Nephron progenitor cell (in vitro differentiated cells): ENCODE results near the gene FAM169A.
"Not testable (repeated sequence)": the region's sequence is repeated elsewhere in the genome, so short reads cannot be mapped to it uniquely, and the experiment has no call there.

Experiments
- DNase-seq: peaks from one replicate; pipeline ENCODE4 v3.0.0; 2021
- H3K27ac Mint-ChIP-seq: 2 replicates; pipeline ENCODE4 v1.8.0; 2021; ENCODE audit warnings: mild to moderate bottlenecking, moderate library complexity, mixed read lengths
- H3K27me3 Mint-ChIP-seq: 2 replicates; pipeline ENCODE4 v1.8.0; 2021; ENCODE audit warnings: mild to moderate bottlenecking, low read depth, mixed read lengths; ENCODE audit not compliant: poor library complexity
- H3K36me3 Mint-ChIP-seq: 2 replicates; pipeline ENCODE4 v1.8.0; 2021; ENCODE audit warnings: low read depth, mixed read lengths
- H3K4me1 Mint-ChIP-seq: 2 replicates; pipeline ENCODE4 v1.8.0; 2021; ENCODE audit warnings: mixed read lengths
- H3K4me3 Mint-ChIP-seq: 2 replicates; pipeline ENCODE4 v1.8.0; 2021; ENCODE audit warnings: mild to moderate bottlenecking, moderate library complexity, mixed read lengths
- H3K9me3 Mint-ChIP-seq: 2 replicates; pipeline ENCODE4 v1.8.0; 2021; ENCODE audit warnings: mild to moderate bottlenecking, moderate library complexity, mixed read lengths
- TF ChIP-seq, protein P1 (sequence below): fragments of 200-600 bp; sonication (generic); IDR thresholded peaks from 2 replicates; pipeline ENCODE4 v1.5.0; 2021; ENCODE audit warnings: antibody characterized with exemption

Gene FAM169A

DNA sequence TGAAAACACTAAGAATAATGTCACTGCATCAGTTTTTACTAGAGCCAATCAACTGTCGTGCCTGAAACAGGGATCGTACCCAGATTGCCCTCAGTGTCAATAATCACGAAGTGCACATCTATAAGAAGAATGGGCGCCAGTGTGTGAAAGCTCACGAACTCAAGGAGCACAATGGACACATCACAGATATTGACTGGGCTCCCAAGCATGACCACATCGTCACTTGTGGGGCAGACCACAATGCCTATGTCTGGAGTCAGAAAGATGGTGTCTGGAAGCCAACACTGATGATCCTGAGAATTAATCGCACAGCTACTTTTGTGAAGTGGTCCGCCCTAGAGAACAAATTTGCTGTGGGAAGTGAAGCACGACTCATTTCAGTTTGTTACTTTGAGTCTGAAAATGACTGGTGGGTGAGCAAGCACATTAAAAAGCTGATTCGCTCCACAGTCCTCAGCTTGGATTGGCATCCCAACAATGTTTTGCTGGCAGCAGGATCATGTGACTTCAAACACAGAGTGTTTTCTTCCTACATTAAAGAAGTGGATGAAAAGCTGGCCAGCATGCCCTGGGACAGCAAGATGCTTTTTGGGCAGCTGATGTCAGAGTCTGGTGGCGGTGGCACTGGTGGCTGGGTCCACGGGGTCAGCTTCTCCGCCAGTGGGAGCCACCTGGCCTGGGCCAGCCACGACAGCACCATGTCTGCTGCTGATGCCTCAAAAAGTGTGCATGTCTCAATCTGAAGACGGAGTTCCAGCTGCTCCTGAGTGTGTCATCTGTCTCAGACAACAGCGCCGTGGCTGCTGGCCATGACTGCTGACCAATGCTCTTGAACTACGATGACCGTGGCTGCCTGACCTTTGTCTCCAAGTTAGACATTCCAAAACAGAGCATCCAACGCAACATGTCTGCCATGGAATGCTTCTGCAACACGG is 66.9 kb downstream of the FAM169A start:
- TF ChIP-seq, protein P1, sequence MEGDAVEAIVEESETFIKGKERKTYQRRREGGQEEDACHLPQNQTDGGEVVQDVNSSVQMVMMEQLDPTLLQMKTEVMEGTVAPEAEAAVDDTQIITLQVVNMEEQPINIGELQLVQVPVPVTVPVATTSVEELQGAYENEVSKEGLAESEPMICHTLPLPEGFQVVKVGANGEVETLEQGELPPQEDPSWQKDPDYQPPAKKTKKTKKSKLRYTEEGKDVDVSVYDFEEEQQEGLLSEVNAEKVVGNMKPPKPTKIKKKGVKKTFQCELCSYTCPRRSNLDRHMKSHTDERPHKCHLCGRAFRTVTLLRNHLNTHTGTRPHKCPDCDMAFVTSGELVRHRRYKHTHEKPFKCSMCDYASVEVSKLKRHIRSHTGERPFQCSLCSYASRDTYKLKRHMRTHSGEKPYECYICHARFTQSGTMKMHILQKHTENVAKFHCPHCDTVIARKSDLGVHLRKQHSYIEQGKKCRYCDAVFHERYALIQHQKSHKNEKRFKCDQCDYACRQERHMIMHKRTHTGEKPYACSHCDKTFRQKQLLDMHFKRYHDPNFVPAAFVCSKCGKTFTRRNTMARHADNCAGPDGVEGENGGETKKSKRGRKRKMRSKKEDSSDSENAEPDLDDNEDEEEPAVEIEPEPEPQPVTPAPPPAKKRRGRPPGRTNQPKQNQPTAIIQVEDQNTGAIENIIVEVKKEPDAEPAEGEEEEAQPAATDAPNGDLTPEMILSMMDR: no peak
- H3K36me3 Mint-ChIP-seq: peaks cover 50% of the 10 kb centered on the region
- DNase-seq: no peak

DNA sequence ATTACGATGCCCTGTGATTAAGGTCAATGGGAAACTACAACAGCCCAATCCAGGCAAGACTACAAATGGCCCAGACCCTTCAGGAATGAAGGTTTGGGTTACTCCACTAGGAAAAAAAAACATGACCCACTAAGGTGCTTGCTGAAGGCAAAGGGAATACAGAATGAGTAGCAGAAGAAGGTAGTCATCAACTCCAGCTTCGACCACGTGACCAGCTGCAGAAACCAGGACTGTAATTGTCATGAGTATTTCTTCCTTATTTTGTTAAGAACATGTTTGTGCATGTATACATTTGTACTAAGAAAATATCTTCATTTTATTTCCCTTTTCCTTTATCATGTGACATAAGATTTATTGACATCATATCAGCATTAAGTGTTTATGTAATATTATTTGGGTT is 74.5 kb downstream of the FAM169A start:
- not testable (repeated sequence) for H3K4me1 Mint-ChIP-seq, H3K4me3 Mint-ChIP-seq, DNase-seq, H3K27me3 Mint-ChIP-seq, H3K27ac Mint-ChIP-seq
- H3K9me3 Mint-ChIP-seq: peaks cover 12% of the 10 kb centered on the region
- peaks cover 90% of the 10 kb centered on the region for H3K36me3 Mint-ChIP-seq

More for the DNA sequence above, 66.9 kb downstream of the FAM169A start:
- Mint-ChIP-seq H3K27me3 (no peaks in the 10 kb centered on the region), H3K9me3 (no peaks in the 10 kb centered on the region), H3K4me3 (no peak overlapping the region), H3K27ac (peak overlapping the region; percentile 78), H3K4me1 (no peaks in the 10 kb centered on the region)

DNA sequence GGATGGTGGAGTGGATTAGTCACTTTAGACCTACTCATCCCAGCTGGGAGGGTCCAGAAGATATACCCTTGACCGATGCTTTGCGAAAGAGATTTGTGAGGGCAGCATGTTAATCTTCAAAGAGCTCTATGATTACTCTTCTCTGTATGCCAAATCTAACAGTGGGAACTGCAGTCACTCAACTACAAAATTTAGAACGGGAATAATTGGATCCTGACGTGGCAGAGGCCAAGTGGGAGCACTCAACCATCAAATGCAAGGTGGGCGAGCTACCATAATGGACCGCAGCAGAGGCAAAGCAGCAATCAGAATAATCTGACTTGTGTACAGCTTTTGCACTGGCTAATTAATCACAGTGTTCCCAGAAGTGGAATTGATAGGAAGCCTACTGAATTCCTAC is 78.8 kb downstream of the FAM169A start:
- no peak for DNase-seq
- Mint-ChIP-seq H3K4me3 (no peak overlapping the region), H3K27ac (no peak overlapping the region), H3K36me3 (peaks cover 78% of the 10 kb centered on the region), H3K9me3 (peaks cover 14% of the 10 kb centered on the region), H3K27me3 (no peaks in the 10 kb centered on the region), H3K4me1 (no peaks in the 10 kb centered on the region)
- TF ChIP-seq, protein P1: no peak

DNA sequence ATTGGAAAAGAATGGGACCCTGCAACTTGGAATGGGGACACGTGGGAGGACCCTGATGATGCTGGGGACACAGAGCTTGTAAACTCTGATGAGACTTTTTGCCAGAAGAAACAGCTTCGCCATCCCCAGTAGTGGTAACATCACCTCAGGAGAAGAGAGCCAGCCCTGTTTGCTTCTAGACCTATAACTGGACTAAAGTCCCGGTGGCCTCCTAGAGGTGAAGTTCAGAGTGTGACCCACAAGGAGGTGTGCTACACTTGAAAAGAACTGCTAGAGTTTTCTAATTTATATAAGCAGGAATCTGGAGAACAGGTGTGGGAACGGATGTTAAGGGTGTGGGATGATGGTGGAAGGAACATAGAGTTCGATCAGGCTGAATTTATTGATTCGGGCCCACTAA is 79.3 kb downstream of the FAM169A start:
- no peak for DNase-seq
- Mint-ChIP-seq H3K27me3 (no peaks in the 10 kb centered on the region), H3K9me3 (peaks cover 14% of the 10 kb centered on the region), H3K27ac (no peak overlapping the region), H3K4me3 (no peak overlapping the region), H3K4me1 (no peaks in the 10 kb centered on the region), H3K36me3 (peaks cover 72% of the 10 kb centered on the region)
- TF ChIP-seq, protein P1: no peak

DNA sequence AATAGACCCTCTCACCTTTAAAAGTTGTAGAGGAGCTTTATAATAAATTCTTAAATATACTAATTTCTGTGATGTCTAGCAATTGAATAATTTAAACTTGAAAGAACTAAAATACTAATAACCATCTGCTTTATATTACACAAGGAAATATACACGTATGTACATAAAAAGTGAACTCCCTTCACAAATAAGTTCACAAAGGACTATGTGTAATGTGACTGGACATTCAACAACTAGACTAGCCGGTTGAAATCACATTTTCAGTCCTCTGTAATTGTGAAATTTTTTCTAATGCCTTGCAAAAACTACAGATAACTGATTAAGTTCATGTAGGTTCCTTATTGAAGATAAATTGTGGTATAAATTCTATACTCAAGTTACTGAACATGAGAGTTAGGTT is 87.6 kb downstream of the FAM169A start:
- TF ChIP-seq, protein P1: no peak
- Mint-ChIP-seq H3K9me3 (no peaks in the 10 kb centered on the region), H3K27me3 (no peaks in the 10 kb centered on the region), H3K36me3 (peaks cover 17% of the 10 kb centered on the region), H3K27ac (no peak overlapping the region), H3K4me3 (no peak overlapping the region), H3K4me1 (no peaks in the 10 kb centered on the region)
- DNase-seq: no peak

DNA sequence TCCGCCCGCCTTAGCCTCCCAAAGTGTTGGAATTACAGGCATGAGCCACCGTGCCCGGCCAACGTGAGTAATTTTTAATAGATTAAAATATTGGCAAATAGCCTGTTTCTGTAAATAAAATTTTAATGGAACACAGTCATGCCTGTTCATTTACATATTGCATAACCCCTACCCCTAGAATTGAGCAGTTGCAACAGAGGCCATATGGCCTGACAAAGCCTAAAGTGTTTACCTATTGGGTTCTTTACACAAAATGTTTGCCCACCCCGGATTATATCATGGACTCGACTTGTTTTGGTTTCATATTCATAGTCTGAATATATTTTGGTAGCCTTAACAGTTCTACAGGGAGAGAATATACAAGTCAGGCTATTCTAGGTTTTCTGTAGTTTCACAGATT is 93.8 kb downstream of the FAM169A start:
- Mint-ChIP-seq H3K4me1 (peaks cover 11% of the 10 kb centered on the region), H3K27me3 (no peaks in the 10 kb centered on the region), H3K36me3 (peaks cover 55% of the 10 kb centered on the region), H3K9me3 (no peaks in the 10 kb centered on the region), H3K27ac (no peak overlapping the region), H3K4me3 (no peak overlapping the region)
- no peak for DNase-seq
- TF ChIP-seq, protein P1: no peak
